MM.1S (cell line): ENCODE data around the gene SEMA3C.

Source experiments
- CTCF ChIP-seq: fragments of 300-600 bp; sonication (generic); IDR thresholded peaks from 2 replicates; pipeline ENCODE4 v1.5.1; 2016; ENCODE audit warnings: antibody characterized with exemption, low read length, mixed read lengths
- EZH2 ChIP-seq: fragments of 300-600 bp; sonication (generic); optimal IDR thresholded peaks from 2 replicates; pipeline ENCODE3; 2017; ENCODE audit warnings: low read depth, mild to moderate bottlenecking, antibody characterized with exemption, low read length, mixed read lengths
- EZH2phosphoT487 ChIP-seq: fragments of 300-600 bp; sonication (generic); IDR thresholded peaks from 2 replicates; pipeline ENCODE4 v1.6.1; 2018; ENCODE audit warnings: antibody characterized with exemption, low read length

GRCh38 chr7:80932536-80932935 lies 13.7 kb upstream of the SEMA3C start:
- no peak for TF ChIP-seq EZH2
- TF ChIP-seq CTCF: no peak
- no peak for TF ChIP-seq EZH2phosphoT487
